SK-N-SH (cell line): ENCODE data around the gene F5.

Experiments
- CTCF ChIP-seq: fragments of 200-600 bp; sonication (generic); IDR thresholded peaks from 2 replicates; pipeline ENCODE4 v1.6.1; 2017; ENCODE audit warnings: antibody characterized with exemption, mild to moderate bottlenecking, moderate library complexity
- EZH2phosphoT487 ChIP-seq: fragments of 200-600 bp; sonication (generic); IDR thresholded peaks from 2 replicates; pipeline ENCODE4 v1.6.1; 2017; ENCODE audit warnings: low read depth, mixed run types, mild to moderate bottlenecking, antibody characterized with exemption, moderate library complexity, borderline replicate concordance
- GABPA ChIP-seq: IDR thresholded peaks from 2 replicates; pipeline ENCODE4 v1.4.0; 2012; ENCODE audit warnings: low read depth, mild to moderate bottlenecking
- MEF2A ChIP-seq: IDR thresholded peaks from 2 replicates; pipeline ENCODE4 v1.4.0; 2012; ENCODE audit warnings: low read depth, borderline replicate concordance
- RAD21 ChIP-seq: IDR thresholded peaks from 2 replicates; pipeline ENCODE4 v1.6.1; 2012; ENCODE audit warnings: mild to moderate bottlenecking, low read length
- SIN3A ChIP-seq: IDR thresholded peaks from 2 replicates; pipeline ENCODE4 v1.6.1; 2012; ENCODE audit warnings: low read depth, mild to moderate bottlenecking, low read length, moderate library complexity, borderline replicate concordance

- TF ChIP-seq CTCF (no peak), EZH2phosphoT487 (no peak), RAD21 (no peak), MEF2A (no peak), GABPA (no peak), SIN3A (no peak)
Measured at GRCh38 chr1:169487133-169487532, 99.1 kb downstream of the F5 start.
